Kidney (tissue), 14 donors: ENCODE data around the gene ETFBKMT. TPM values are rescaled to one million over a fixed set of nuclear protein-coding genes. Genes with fewer than 3 reads are reported as not detected.
A peak's percentile ranks its signal among the peaks of the same experiment; 100 is the strongest.
"Not testable (repeated sequence)": the region's sequence is repeated elsewhere in the genome, so short reads cannot be mapped to it uniquely, and the experiment has no call there.

ENCODE experiments used
- DNase-seq, 5 donors: peaks; one replicate each; pipeline ENCODE4 v3.0.0-alpha.2; 2013 to 2020
- FAIRE-seq: peaks from 2 replicates; lab custom pipeline; 2012; peaks lifted over from hg19 to GRCh38; lab: Jason Lieb, UNC
- H3K27ac ChIP-seq, 2 donors: one replicate each; pipeline ENCODE4 v1.7.0; 2013; ENCODE audit warnings: low read depth in 2 of 2, low read length in 2 of 2, inconsistent platforms in 1 of 2
- H3K27me3 ChIP-seq: one replicate; pipeline ENCODE4 v1.7.1; 2013; ENCODE audit warnings: low read length, inconsistent platforms; ENCODE audit not compliant: control insufficient read depth, insufficient read depth
- H3K36me3 ChIP-seq, 3 donors: one replicate each; pipeline versions ENCODE4 v1.7.0 to v1.7.1; 2013; ENCODE audit warnings: low read length in 3 of 3, control low read depth in 1 of 3, inconsistent platforms in 1 of 3; ENCODE audit not compliant: insufficient read depth in 3 of 3, control insufficient read depth in 2 of 3
- H3K4me1 ChIP-seq, 3 donors: one replicate each; pipeline versions ENCODE4 v1.7.0 to v1.7.1; 2013; ENCODE audit warnings: low read length in 3 of 3, inconsistent platforms in 1 of 3, low read depth in 1 of 3; ENCODE audit not compliant: control insufficient read depth in 2 of 3, insufficient read depth in 2 of 3
- H3K4me3 ChIP-seq, 3 donors: one replicate each; pipeline versions ENCODE4 v1.7.0 to v1.8.1; 2013; ENCODE audit warnings: low read length in 3 of 3, control low read depth in 1 of 3, inconsistent platforms in 1 of 3
- H3K9ac ChIP-seq, 3 donors: one replicate each; pipeline versions ENCODE4 v1.7.0 to v1.7.1; 2013; ENCODE audit warnings: low read length in 3 of 3, control low read depth in 1 of 3, inconsistent platforms in 1 of 3
- H3K9me3 ChIP-seq, 3 donors: one replicate each; pipeline versions ENCODE4 v1.7.0 to v1.7.1; 2013; ENCODE audit warnings: low read length in 3 of 3, control low read depth in 1 of 3, inconsistent platforms in 1 of 3; ENCODE audit not compliant: control insufficient read depth in 2 of 3, insufficient read depth in 1 of 3
- intact Hi-C: fragments of 100-400 bp; cut with DNase I; formaldehyde crosslinking; loops from one replicate; pipeline ENCODE4 v1.11.1; 2022
- polyA plus RNA-seq: library from polyadenylated mRNA; stranded (reverse); fragments of 350-450 nt; fragmentation: Illumina TruSeq; extraction: RNeasy Lipid Tissue Mini Kit (QIAGEN cat#74804); gene quantifications from one replicate; pipeline ENCODE4 v1.2.3, GENCODE V29; 2014; ENCODE audit warnings: low read depth, low replicate concordance; ENCODE audit not compliant: insufficient read depth
- total RNA-seq: library from RNA; stranded (reverse); fragmentation: NEBNext Ultra II Directional; extraction: Animal tissue kit (Norgen Biotek cat#: 25700); gene quantifications from one replicate; pipeline ENCODE4 v1.2.1, GENCODE V29; 2021
- TF ChIP-seq, protein P1 (sequence below): IDR thresholded peaks from 3 replicates; pipeline ENCODE4 v1.5.1; 2012; ENCODE audit warnings: mild to moderate bottlenecking, moderate library complexity, borderline replicate concordance; ENCODE audit not compliant: insufficient read depth; ENCODE audit errors: extremely low read depth
- donor health status: control.
- donor health status: control.
- donor health status: control.
- donor health status: control.
- donor health status: control.
- donor health status: DM: yes; HTN: yes; CAD: no.
- donor health status: Normal renal cell carcinoma (clear cell type).

Gene ETFBKMT
- total and polyA plus RNA-seq, 2 donors from 2014 or later = 6.0 to 8.2 TPM

DNA sequence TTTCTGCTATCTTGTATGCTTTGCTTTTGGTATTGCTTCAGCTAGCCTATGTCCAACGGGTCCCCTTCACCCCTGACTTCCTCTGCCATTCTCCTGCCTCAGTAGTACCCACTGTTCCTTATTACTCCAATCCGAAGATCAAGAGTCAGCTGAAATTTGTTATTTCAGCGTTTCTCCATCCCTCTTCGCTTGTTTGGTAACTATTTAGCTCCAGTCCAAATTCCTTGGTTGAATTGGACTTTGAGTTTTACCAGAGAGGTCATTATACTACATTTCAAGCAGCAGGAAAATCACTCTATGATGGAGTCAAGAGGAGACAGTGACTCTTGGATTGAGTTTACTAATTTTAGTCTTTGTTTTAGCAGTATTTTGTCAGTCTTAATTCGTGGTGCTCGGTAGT lies 4.5 kb downstream of the ETFBKMT start:
- DNase-seq (no peak), FAIRE-seq (no peak)
- Histone ChIP-seq H3K4me3 (no peak overlapping the region), H3K4me1 (peaks cover 0 to 4% (median 0%) of the 10 kb centered on the region in 3 donors), H3K27ac (peak overlapping the region; percentile 55 to 59), H3K36me3 (no peaks in the 10 kb centered on the region), H3K9me3 (peaks cover 0 to 4% (median 0%) of the 10 kb centered on the region in 3 donors), H3K9ac (no peak overlapping the region), H3K27me3 (no peaks in the 10 kb centered on the region)
- TF ChIP-seq, protein P1, sequence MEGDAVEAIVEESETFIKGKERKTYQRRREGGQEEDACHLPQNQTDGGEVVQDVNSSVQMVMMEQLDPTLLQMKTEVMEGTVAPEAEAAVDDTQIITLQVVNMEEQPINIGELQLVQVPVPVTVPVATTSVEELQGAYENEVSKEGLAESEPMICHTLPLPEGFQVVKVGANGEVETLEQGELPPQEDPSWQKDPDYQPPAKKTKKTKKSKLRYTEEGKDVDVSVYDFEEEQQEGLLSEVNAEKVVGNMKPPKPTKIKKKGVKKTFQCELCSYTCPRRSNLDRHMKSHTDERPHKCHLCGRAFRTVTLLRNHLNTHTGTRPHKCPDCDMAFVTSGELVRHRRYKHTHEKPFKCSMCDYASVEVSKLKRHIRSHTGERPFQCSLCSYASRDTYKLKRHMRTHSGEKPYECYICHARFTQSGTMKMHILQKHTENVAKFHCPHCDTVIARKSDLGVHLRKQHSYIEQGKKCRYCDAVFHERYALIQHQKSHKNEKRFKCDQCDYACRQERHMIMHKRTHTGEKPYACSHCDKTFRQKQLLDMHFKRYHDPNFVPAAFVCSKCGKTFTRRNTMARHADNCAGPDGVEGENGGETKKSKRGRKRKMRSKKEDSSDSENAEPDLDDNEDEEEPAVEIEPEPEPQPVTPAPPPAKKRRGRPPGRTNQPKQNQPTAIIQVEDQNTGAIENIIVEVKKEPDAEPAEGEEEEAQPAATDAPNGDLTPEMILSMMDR = no peak
- intact Hi-C loops = no loop called here

DNA sequence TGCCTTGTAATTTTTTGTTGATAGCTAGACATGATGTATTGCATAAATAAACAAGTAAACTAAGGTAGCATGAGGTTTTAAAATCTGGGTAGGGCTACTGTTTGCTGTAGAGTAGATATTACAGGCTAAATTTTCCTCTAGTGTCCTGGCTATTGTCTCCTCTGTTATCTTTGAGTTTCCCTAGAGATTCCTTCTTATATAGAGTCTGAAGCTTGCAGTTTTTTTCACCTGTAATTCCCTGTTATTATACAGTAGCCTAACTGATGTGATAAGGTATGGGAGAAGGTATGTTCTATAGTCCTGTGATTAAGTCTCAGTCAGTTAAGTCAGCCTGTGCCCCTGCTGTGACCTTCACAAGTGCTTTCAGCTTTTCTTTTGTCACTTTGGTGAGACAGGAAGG lies 9.5 kb downstream of the ETFBKMT start:
- peaks cover 0 to 9% (median 0%) of the 10 kb centered on the region in 3 donors for H3K9me3 ChIP-seq
- H3K27ac ChIP-seq = no peak overlapping the region
- FAIRE-seq (no peak), DNase-seq (no peak)
- intact Hi-C loops = no loop called here
- no peaks in the 10 kb centered on the region for H3K36me3 ChIP-seq
- H3K4me3 ChIP-seq = no peak overlapping the region
- no peak overlapping the region for H3K9ac ChIP-seq
- TF ChIP-seq, protein P1 = no peak
- H3K4me1 ChIP-seq = no peaks in the 10 kb centered on the region
- H3K27me3 ChIP-seq = no peaks in the 10 kb centered on the region

DNA sequence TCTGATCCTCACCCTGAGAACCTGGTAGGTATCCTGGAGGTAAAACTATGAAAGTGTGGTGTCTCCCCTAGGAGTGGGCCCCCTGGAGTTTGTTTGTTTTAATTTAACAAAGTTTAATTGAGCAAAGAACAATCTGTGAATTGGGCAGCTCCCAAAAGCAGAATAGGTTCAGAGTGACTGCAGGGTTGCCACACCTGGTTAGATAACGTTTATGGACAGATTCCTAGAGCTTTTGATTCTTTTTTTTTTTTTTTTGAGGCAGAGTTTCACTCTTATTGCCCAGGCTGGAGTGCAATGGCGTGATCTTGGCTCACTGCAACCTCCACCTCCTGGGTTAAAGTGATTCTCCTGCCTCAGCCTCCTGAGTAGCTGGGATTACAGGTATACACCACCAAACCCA lies 10.1 kb downstream of the ETFBKMT start:
- H3K36me3 ChIP-seq, FAIRE-seq, intact Hi-C loops: not testable (repeated sequence)

DNA sequence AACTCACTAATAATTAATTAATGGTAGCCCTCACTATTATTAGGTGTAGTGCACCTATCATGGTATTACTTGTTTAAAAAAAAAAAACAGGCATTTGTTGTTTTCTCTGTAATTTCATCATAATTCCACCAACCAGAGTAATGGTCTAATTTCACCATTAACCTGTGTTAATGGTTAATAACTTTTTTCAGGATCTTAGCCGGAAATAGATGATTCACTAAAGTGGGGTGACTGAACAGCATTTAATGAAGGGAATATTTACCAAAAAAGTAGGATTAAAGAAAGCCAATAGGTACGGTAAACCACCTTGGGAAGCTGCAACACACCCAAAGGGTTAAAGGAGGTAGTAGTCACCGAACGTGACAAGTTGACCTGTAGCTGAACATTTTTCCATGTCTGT lies 13.0 kb downstream of the ETFBKMT start:
- DNase-seq (no peak), FAIRE-seq (peak; percentile 58)
- intact Hi-C loops = no loop called here
- no peaks in the 10 kb centered on the region for H3K36me3 ChIP-seq
- peaks cover 0 to 9% (median 0%) of the 10 kb centered on the region in 3 donors for H3K9me3 ChIP-seq
- no peak overlapping the region for H3K27ac ChIP-seq
- H3K4me1 ChIP-seq = no peaks in the 10 kb centered on the region
- no peak overlapping the region for H3K9ac ChIP-seq
- no peak overlapping the region for H3K4me3 ChIP-seq
- TF ChIP-seq, protein P1 = no peak
- no peaks in the 10 kb centered on the region for H3K27me3 ChIP-seq

More for the DNA sequence above, 10.1 kb downstream of the ETFBKMT start:
- DNase-seq, H3K4me1 ChIP-seq, H3K4me3 ChIP-seq, H3K27me3 ChIP-seq, H3K27ac ChIP-seq, H3K9ac ChIP-seq, H3K9me3 ChIP-seq: not testable (repeated sequence)
